ENCODE measurements around the gene NRIP2. TPM values are rescaled to one million over a fixed set of nuclear protein-coding genes. Genes with fewer than 3 reads are reported as not detected.
"Not testable (repeated sequence)": the region's sequence is repeated elsewhere in the genome, so short reads cannot be mapped to it uniquely, and the experiment has no call there.

Gene NRIP2
- 0.61 TPM for polyA plus RNA-seq (2013, experiment 1 of 2; ENCODE audit: insufficient read length)
- 0.74 TPM for polyA plus RNA-seq (2013, experiment 2 of 2; ENCODE audit: insufficient read length)

GRCh38 chr12:2834581-2835491 is at the start of gene NRIP2:
Gene NRIP2 (minus strand): TSS chr12:2835035. CDS start chr12:2834983, 52 bp downstream.
- peak; percentile 58 for DNase-seq

- DNase-seq, result no peak
Measured at GRCh38 chr12:2879853-2880252, 45.0 kb upstream of the NRIP2 start.

- peak; percentile 25 for DNase-seq
Measured at GRCh38 chr12:2877953-2878732, 43.3 kb upstream of the NRIP2 start.

- peak; percentile 89 for DNase-seq
Measured at GRCh38 chr12:2877047-2877952, 42.5 kb upstream of the NRIP2 start, which contains the start of the genes FOXM1 and RHNO1. Gene FOXM1 (minus strand): TSS chr12:2877174. CDS start chr12:2874478, 2,696 bp downstream. Gene RHNO1 (plus strand): TSS chr12:2877223. CDS start chr12:2885367, 8,144 bp downstream.

- peak; percentile 16 for DNase-seq
Measured at GRCh38 chr12:2876431-2877046, 41.7 kb upstream of the NRIP2 start.

GRCh38 chr12:2868986-2869632 is 34.3 kb upstream of the NRIP2 start:
- peak; percentile 19 for DNase-seq

GRCh38 chr12:2864198-2864597 is 29.4 kb upstream of the NRIP2 start:
- no peak for DNase-seq

GRCh38 chr12:2863402-2863801 is 28.6 kb upstream of the NRIP2 start:
- not testable (repeated sequence) for DNase-seq

- DNase-seq, result no peak
Measured at GRCh38 chr12:2862876-2863275, 28.0 kb upstream of the NRIP2 start.

- DNase-seq, result no peak
Measured at GRCh38 chr12:2860170-2860569, 25.3 kb upstream of the NRIP2 start.

GRCh38 chr12:2858944-2859421 is 24.1 kb upstream of the NRIP2 start:
- DNase-seq, result no peak

GRCh38 chr12:2858334-2858733 is 23.5 kb upstream of the NRIP2 start:
- no peak for DNase-seq

GRCh38 chr12:2857576-2857975 is 22.7 kb upstream of the NRIP2 start:
- no peak for DNase-seq

GRCh38 chr12:2857021-2857431 is 22.2 kb upstream of the NRIP2 start, which contains the start of gene TEX52:
Gene TEX52 (minus strand): TSS chr12:2857039. CDS start chr12:2857026, 13 bp downstream.
- no peak for DNase-seq

GRCh38 chr12:2856051-2856450 is 21.2 kb upstream of the NRIP2 start:
- DNase-seq, result no peak

- no peak for DNase-seq
Measured at GRCh38 chr12:2855546-2855945, 20.7 kb upstream of the NRIP2 start.

GRCh38 chr12:2854669-2855453 is 20.0 kb upstream of the NRIP2 start:
- no peak for DNase-seq

GRCh38 chr12:2853626-2854025 is 18.8 kb upstream of the NRIP2 start:
- DNase-seq, result peak; percentile 85

- DNase-seq, result peak; percentile 25
Measured at GRCh38 chr12:2851931-2852330, 17.1 kb upstream of the NRIP2 start.

GRCh38 chr12:2845280-2845679 is 10.4 kb upstream of the NRIP2 start:
- peak; percentile 87 for DNase-seq
